Activated naive CD8-positive, alpha-beta T cell treated with anti-CD3 and anti-CD28 coated beads, Interleukin-2, amount 10 ng/mL, durations not matched to agents 7 days and 5 days (primary cell): ENCODE results near the gene ACOT9. TPM values are rescaled to one million over a fixed set of nuclear protein-coding genes. Genes with fewer than 3 reads are reported as not detected.

ENCODE experiments used
- ATAC-seq: fragments of 150-1000 bp; cut with Tn5 transposase; one replicate; pipeline ENCODE4 v1.10.0; 2021; ENCODE audit warnings: low read depth, moderate library complexity
- POLR2A ChIA-PET: fragments of 350-600 bp; sonication (Branson Sonifier 250); formaldehyde crosslinking; loops from one replicate; lab custom pipeline; 2021; ENCODE audit warnings: antibody characterized with exemption; lab: Charles Lee
- DNase-seq: peaks from one replicate; pipeline ENCODE4 v3.0.0; 2021
- H3K27ac Mint-ChIP-seq: one replicate; pipeline ENCODE4 v1.8.0; 2022; ENCODE audit warnings: mild to moderate bottlenecking, mixed read lengths
- H3K27me3 Mint-ChIP-seq: one replicate; pipeline ENCODE4 v1.8.0; 2022; ENCODE audit warnings: mild to moderate bottlenecking, moderate library complexity, mixed read lengths
- H3K36me3 Mint-ChIP-seq: one replicate; pipeline ENCODE4 v1.8.0; 2021; ENCODE audit warnings: mild to moderate bottlenecking, mixed read lengths
- H3K4me1 Mint-ChIP-seq: one replicate; pipeline ENCODE4 v1.8.0; 2021; ENCODE audit warnings: mixed read lengths
- H3K4me3 Mint-ChIP-seq: one replicate; pipeline ENCODE4 v1.8.0; 2022; ENCODE audit warnings: mild to moderate bottlenecking, moderate library complexity, mixed read lengths
- H3K9me3 Mint-ChIP-seq: one replicate; pipeline ENCODE4 v1.8.0; 2021; ENCODE audit warnings: mixed read lengths
- total RNA-seq, 2 experiments: library from RNA; stranded (reverse); gene quantifications; one replicate each; pipeline ENCODE4 v1.2.3, GENCODE V29; 2021

Gene ACOT9, protein sequence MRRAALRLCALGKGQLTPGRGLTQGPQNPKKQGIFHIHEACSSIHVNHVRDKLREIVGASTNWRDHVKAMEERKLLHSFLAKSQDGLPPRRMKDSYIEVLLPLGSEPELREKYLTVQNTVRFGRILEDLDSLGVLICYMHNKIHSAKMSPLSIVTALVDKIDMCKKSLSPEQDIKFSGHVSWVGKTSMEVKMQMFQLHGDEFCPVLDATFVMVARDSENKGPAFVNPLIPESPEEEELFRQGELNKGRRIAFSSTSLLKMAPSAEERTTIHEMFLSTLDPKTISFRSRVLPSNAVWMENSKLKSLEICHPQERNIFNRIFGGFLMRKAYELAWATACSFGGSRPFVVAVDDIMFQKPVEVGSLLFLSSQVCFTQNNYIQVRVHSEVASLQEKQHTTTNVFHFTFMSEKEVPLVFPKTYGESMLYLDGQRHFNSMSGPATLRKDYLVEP
- 10 to 100 TPM; 27.6 to 28.4 TPM for total RNA-seq

DNA sequence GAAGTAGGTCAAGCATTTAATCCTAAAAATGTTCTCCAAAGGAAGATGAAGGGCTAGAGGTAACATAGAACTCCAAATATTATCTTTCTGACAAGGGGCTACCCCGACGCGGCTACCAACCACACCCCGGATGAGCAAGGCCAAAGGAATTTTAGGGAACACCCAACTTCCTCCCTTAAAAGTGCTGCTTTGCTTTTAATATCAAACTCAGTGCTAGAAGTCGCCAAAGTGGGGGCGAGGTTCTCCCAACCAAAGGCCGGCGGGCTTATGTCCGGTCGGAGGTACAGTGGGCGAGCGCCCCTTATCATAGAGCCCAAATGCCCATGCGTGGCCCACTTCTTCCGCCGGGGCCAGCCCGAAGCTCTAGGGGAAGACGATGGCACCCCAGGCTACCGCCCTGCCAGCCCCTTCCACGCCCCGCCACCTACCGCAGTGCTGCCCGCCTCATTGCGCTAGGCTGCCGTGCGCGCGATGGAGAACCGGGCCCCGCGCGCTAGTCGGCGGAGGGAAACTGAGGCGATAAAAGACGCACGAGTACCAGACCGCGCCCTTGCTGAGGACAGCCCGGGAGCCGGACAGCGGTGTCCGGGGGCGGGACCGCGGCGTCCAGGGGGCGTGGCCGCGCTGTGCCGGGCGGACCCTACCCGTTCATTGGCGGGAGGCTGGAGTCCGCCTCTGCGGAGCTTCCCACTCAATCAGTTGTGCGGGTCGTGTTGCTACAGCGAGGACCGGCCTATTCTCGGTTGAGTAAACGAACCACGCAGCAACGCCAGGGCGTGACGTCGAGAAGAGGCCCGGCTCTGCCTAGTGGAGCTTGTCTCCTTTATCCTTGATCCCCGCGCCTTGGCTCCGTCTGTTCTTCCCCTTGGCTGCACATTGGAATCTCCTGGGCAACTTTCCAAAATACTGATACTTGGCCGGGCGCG is at the start of gene ACOT9:
TSS of gene ACOT9 (minus strand) at position 580 of the 926 bp plus-strand sequence. CDS start at position 448, 132 bp downstream.
- H3K27ac Mint-ChIP-seq: peak within 1 kb of the TSS; percentile 88
- ATAC-seq: peak; percentile 96
- no peaks in the 10 kb centered on the region for H3K9me3 Mint-ChIP-seq
- peaks cover 21% of the 10 kb centered on the region for H3K4me1 Mint-ChIP-seq
- peak; percentile 76 for DNase-seq
- POLR2A ChIA-PET: interaction anchor here (0.7 to 4.6 kb wide), 8 partner anchors 16 to 311 kb away, joined by 3 to 33 read pairs (median 5); partner anchors contain the start of genes EIF2S3 and SAT1
- no peaks in the 10 kb centered on the region for H3K27me3 Mint-ChIP-seq
- H3K36me3 Mint-ChIP-seq: no peaks in the 10 kb centered on the region
- peak within 1 kb of the TSS; percentile 89 for H3K4me3 Mint-ChIP-seq

DNA sequence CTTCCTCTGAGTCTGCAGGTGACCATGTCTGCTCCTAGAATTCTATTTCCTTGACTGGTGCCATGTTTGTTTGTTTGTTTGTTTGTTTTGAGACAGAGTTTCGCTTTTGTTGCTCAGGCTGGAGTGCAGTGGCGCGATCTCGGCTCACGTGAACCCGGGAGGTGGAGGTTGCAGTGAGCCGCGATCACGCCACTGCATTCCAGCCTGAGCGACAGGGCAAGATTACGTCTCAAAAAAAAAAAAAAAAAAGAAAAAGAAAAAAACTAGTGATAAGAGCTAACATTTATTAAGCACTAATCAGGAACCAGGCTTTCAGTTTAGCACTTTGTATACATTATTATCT is 47.0 kb upstream of the ACOT9 start:
- POLR2A ChIA-PET: no interaction called here
- Mint-ChIP-seq H3K27ac (no peak overlapping the region), H3K27me3 (no peaks in the 10 kb centered on the region), H3K36me3 (peaks cover 7% of the 10 kb centered on the region), H3K4me1 (peaks cover 12% of the 10 kb centered on the region), H3K9me3 (no peaks in the 10 kb centered on the region), H3K4me3 (no peak overlapping the region)
- ATAC-seq: no peak
- DNase-seq: no peak

DNA sequence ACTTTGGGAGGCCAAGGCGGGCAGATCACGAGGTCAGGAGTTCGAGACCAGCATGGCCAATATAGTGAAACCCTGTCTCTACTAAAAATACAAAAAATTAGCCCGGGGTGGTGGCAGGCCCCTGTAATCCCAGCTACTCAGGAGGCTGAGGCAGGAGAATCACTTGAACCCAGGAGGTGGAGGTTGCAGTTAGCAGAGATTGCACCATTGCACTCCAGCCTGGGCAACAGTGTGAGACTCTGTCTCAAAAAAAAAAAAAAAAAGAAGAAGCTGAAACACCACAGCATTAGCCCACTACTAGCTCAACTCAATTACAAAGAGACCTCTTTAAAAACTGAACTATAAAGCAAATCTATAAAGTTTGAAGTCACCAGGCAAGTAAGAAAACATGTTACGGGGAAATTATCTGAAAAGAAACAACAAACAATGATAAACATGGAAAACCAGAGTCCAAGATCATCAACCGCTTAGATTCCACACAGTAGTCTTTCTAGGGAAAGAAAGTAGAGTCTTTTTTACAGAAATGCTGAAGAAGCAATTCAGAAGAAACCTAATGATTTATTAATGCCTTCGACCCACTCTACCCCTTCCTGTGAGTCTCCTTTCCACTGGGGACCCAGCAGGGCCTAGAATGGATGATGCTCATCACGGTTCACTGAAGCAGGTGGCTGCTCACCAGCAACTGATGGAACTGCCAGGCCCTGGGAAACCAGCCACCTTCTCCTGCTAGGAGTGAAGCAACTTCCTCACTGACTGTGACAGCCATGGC is 46.5 kb upstream of the ACOT9 start:
- POLR2A ChIA-PET: no interaction called here
- Mint-ChIP-seq H3K9me3 (no peaks in the 10 kb centered on the region), H3K36me3 (peaks cover 12% of the 10 kb centered on the region), H3K27ac (no peak overlapping the region), H3K4me1 (peaks cover 18% of the 10 kb centered on the region), H3K4me3 (no peak overlapping the region), H3K27me3 (no peaks in the 10 kb centered on the region)
- DNase-seq (no peak), ATAC-seq (no peak)

DNA sequence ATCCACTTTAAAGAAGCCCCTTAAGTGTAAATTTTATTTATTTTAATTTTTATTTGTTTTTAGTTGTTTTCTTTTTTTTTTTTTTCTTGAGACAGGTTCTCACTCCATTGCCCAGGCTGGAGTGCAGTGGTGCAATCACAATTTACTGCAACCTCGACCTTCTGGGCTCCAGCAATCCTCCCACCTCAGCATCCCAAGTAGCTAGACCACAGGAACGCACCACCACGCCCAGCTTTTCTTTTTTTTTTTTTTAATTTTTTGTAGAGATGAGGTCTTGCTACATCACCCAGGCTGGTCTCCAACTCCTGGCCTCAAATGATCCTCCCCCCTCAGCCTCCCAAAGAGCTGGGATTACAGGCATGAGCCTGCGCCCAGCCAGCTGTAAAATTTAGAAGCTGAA is 45.9 kb upstream of the ACOT9 start:
- H3K9me3 Mint-ChIP-seq: no peaks in the 10 kb centered on the region
- H3K4me1 Mint-ChIP-seq: peaks cover 20% of the 10 kb centered on the region
- H3K27me3 Mint-ChIP-seq: no peaks in the 10 kb centered on the region
- no peak overlapping the region for H3K4me3 Mint-ChIP-seq
- peaks cover 17% of the 10 kb centered on the region for H3K36me3 Mint-ChIP-seq
- POLR2A ChIA-PET: no interaction called here
- ATAC-seq (no peak), DNase-seq (no peak)
- H3K27ac Mint-ChIP-seq: no peak overlapping the region

DNA sequence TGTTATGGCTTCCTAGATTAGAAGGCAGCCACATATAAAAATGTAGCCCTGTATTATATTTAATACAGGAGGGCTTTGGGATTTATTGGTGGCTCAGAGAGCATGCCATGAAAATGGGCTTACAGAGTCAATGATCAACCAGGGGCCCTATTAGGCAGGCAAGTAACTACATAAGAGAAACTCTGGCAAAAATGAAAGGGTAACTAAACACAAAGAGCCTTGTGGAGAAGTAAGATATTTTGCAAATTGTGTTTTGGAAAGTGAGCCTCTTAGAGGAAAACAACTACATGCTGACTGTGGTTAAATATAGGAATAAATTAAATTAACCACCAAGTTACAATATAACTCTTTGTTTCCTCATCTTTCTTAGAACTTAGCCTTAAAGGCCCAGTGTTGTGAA is 45.4 kb upstream of the ACOT9 start:
- ATAC-seq: no peak
- no peak overlapping the region for H3K27ac Mint-ChIP-seq
- DNase-seq: no peak
- H3K4me1 Mint-ChIP-seq: peaks cover 20% of the 10 kb centered on the region
- H3K9me3 Mint-ChIP-seq: no peaks in the 10 kb centered on the region
- POLR2A ChIA-PET: no interaction called here
- no peak overlapping the region for H3K4me3 Mint-ChIP-seq
- peaks cover 18% of the 10 kb centered on the region for H3K36me3 Mint-ChIP-seq
- H3K27me3 Mint-ChIP-seq: no peaks in the 10 kb centered on the region

DNA sequence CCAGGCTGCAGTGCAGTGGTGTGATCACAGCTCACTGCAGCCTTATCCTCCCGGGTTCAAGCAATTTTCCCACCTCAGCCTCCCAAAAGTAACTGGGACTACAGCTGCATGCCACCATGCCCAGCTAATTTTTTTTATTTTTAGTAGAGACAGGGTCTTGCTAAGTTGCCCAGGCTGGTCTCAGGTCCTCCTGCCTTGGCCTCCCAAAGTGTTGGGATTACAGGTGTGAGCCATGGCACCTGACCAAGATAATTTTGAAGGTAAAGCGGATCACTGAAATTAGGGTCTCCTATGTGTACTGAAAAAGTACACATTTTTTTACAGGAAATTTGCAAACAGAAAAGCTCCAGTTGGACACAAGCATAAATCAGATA is 44.7 kb upstream of the ACOT9 start:
- H3K9me3 Mint-ChIP-seq: no peaks in the 10 kb centered on the region
- DNase-seq: no peak
- no peak overlapping the region for H3K27ac Mint-ChIP-seq
- POLR2A ChIA-PET: no interaction called here
- no peak for ATAC-seq
- H3K27me3 Mint-ChIP-seq: no peaks in the 10 kb centered on the region
- peaks cover 18% of the 10 kb centered on the region for H3K36me3 Mint-ChIP-seq
- H3K4me1 Mint-ChIP-seq: peaks cover 20% of the 10 kb centered on the region
- no peak overlapping the region for H3K4me3 Mint-ChIP-seq

DNA sequence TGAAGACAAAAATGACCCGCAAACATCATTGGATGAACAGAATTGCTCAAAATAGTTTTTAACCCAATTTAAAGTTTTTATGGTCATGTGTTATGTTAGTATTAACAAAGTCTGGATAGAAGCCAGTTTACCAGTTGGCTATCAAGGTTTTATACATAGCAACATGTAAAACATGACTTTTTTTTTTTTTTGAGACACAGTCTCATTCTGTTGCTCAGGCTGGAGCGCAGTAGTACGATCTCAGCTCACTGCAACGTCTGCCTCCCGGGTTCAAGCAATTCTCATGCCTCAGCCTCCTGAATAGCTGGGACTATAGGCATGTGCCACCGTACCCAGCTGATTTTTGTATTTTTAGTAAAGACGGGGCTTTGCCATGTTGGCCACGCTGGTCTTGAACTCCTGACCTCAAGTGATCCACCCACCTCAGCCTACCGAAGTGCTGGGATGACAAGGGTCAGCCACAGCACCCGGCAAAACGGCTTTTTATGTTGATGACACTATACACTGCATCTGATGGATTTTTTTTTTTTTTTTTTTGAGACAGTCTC is 43.3 kb upstream of the ACOT9 start:
- Mint-ChIP-seq H3K27ac (no peak overlapping the region), H3K9me3 (no peaks in the 10 kb centered on the region), H3K36me3 (peaks cover 18% of the 10 kb centered on the region), H3K4me1 (peaks cover 27% of the 10 kb centered on the region), H3K27me3 (no peaks in the 10 kb centered on the region), H3K4me3 (no peak overlapping the region)
- DNase-seq (no peak), ATAC-seq (no peak)
- POLR2A ChIA-PET: interaction anchor here (0.7 kb wide), 1 partner anchor 1811 kb away, joined by 5 read pairs; no protein-coding TSS in a partner anchor

DNA sequence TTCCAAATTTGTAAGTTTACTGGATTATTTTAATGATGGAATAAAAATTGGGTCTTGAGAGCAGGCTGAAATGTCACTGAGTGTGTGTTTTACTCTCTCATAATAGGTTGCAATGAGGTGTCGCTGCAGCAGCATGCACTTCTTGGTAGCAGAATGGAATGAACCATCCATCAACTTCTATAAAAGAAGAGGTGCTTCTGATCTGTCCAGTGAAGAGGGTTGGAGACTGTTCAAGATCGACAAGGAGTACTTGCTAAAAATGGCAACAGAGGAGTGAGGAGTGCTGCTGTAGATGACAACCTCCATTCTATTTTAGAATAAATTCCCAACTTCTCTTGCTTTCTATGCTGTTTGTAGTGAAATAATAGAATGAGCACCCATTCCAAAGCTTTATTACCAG is 42.5 kb upstream of the ACOT9 start:
- Mint-ChIP-seq H3K27me3 (no peaks in the 10 kb centered on the region), H3K36me3 (peaks cover 18% of the 10 kb centered on the region), H3K4me1 (peaks cover 27% of the 10 kb centered on the region), H3K4me3 (peak overlapping the region; percentile 93), H3K27ac (peak overlapping the region; percentile 97), H3K9me3 (no peaks in the 10 kb centered on the region)
- ATAC-seq (no peak), DNase-seq (no peak)
- POLR2A ChIA-PET: interaction anchor here (4.7 kb wide), 1 partner anchor 116 kb away, joined by 59 read pairs; no protein-coding TSS in a partner anchor

DNA sequence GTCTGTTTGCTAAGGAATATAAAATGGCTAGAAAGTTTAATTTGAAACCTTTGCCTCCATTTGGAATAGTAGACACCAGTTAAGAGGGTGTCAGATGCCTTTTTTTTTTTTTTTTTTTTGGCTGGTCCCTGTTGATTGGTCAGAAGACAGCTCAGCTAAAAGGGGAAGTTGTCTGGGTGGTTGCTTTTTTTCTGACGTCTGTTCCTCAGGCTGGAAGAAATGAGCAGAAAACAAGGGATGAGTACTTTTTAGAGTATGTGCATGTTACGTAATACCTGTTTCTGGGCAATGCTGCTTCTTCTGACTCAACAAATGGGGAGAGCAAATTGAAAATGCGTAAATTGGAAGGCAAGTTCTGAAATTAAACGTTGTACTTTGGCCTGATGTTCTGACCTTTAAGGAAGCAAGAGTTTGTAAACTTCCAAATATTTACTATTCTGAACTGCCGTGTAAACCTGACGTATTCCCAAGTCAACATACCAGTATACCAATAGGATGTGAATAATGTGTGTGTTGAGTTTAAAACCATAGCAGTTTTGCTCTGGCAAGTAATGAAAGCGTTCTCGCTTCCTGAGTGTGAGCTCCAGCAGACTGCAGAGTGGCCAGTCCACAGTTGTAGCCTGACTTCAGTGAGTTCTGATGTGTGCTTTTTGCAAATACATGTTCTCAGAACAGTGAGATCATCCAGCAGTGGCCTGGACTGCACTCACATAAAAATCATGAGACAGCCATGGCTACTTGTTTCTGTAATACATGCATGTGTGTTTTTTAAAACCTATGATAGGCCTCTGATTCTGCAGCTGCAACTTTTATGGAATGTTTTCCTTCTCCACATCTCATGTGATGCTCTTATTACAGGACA is 41.6 kb upstream of the ACOT9 start:
- Mint-ChIP-seq H3K27ac (peak overlapping the region; percentile 97), H3K9me3 (no peaks in the 10 kb centered on the region), H3K36me3 (peaks cover 18% of the 10 kb centered on the region), H3K4me1 (peaks cover 27% of the 10 kb centered on the region), H3K4me3 (peak overlapping the region; percentile 93), H3K27me3 (no peaks in the 10 kb centered on the region)
- POLR2A ChIA-PET: interaction anchor here (0.6 to 4.7 kb wide), 8 partner anchors 11 to 269 kb away, joined by 3 to 59 read pairs (median 9); partner anchors contain the start of genes ACOT9 and EIF2S3
- DNase-seq (no peak), ATAC-seq (no peak)

DNA sequence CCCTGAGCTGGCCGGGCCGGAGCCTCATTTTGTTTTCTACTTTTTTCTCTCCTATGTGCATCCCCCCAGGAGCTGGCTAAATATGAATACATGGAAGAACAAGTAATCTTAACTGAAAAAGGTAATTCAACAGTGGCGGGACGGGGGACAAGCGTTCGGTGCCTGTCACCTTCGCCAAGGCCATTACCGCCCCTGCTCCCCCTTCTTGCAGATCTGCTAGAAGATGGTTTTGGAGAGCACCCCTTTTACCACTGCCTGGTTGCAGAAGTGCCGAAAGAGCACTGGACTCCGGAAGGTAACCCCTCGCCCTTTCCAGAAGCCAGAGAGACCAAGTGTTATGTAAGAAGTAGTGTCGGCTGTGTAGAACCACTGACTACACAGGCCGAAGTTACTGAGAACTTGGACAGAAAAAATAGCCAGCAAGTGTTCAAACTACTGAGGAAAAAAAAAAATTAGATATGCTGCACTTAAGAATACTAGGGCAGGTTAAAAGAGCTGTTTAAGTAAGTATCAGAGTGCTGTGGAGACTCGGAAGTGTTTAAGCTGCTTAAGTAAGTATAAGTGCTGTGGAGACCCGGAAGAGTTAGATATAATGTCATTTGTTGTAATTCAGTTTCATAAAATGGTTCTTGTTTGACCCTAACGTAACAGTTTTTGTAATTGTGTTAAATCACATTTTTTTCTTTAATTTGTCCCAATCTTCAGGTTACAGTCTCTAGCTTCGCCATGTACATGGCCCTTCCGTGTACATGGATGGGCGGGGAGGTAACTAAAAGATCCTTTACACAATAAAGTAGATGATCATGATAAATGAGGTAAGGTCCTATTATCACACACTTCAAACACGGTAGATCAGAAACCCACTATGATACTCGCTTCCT is 40.8 kb upstream of the ACOT9 start:
- H3K4me3 Mint-ChIP-seq: peak overlapping the region; percentile 93
- POLR2A ChIA-PET: interaction anchor here (0.5 to 4.7 kb wide), 16 partner anchors 10 to 270 kb away, joined by 3 to 59 read pairs (median 8); partner anchors contain the start of genes ACOT9, EIF2S3, KLHL15 and PRDX4
- DNase-seq: no peak

More for the DNA sequence above, 40.8 kb upstream of the ACOT9 start:
- Mint-ChIP-seq H3K27me3 (no peaks in the 10 kb centered on the region), H3K9me3 (no peaks in the 10 kb centered on the region), H3K27ac (peak overlapping the region; percentile 97), H3K36me3 (peaks cover 18% of the 10 kb centered on the region), H3K4me1 (peaks cover 33% of the 10 kb centered on the region)
- ATAC-seq: no peak
